ENCODE measurements around the gene ATG4C.

DNA sequence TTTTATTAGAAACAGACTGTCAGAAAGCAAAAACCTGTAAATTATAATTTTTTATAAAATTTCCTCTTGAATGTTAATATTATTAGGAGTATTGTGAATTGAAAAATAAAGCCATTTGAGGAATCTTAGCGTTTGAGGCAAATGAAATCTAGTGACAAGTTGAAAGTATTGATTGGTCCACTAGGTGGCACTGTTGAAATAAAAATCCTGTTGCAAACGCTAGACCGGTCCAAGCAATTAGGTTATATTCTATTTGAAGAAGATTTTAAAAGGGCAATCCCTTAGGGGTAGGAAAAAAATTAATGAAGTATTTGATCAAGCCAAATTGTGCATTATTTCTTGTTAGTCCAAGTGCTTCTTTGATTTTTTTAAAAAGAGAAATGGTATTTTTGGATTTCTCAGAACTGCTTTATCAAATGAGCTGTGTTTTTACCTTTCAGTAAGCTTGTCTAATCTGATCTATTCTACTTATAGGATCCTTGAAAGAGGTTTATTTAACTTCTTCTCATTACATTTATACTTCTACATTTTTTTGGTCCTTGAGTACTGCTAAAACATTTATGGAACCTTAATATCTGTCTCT, 57.7 kb downstream of the ATG4C start:
- no peak for TF ChIP-seq POLR2A (IDR thresholded peaks at IDR 0.05)
- TF ChIP-seq POLR2AphosphoS5 (IDR thresholded peaks at IDR 0.05; ENCODE audit: insufficient read depth in 1 of 2, low read depth in 1 of 2) = no peak
- TF ChIP-seq, protein P1, sequence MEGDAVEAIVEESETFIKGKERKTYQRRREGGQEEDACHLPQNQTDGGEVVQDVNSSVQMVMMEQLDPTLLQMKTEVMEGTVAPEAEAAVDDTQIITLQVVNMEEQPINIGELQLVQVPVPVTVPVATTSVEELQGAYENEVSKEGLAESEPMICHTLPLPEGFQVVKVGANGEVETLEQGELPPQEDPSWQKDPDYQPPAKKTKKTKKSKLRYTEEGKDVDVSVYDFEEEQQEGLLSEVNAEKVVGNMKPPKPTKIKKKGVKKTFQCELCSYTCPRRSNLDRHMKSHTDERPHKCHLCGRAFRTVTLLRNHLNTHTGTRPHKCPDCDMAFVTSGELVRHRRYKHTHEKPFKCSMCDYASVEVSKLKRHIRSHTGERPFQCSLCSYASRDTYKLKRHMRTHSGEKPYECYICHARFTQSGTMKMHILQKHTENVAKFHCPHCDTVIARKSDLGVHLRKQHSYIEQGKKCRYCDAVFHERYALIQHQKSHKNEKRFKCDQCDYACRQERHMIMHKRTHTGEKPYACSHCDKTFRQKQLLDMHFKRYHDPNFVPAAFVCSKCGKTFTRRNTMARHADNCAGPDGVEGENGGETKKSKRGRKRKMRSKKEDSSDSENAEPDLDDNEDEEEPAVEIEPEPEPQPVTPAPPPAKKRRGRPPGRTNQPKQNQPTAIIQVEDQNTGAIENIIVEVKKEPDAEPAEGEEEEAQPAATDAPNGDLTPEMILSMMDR (IDR thresholded peaks at IDR 0.05) = peak; percentile 17 to 67 (median 54)
